ENCODE data around the gene NEK1. TPM values are rescaled to one million over a fixed set of nuclear protein-coding genes. Genes with fewer than 3 reads are reported as not detected.

NEK1 gene
- total RNA-seq, 1 experiment from 2014 or later, result 12.3 TPM

GRCh38 chr4:169565606-169566005 is 46.8 kb downstream of the NEK1 start:
- DNase-seq, result no peak
- H3K23ac ChIP-seq (ENCODE audit: insufficient read length, low read depth, low read length), result no peak overlapping the region
- Mint-ChIP-seq H3K4me3 (no peak overlapping the region), H3K27me3 (ENCODE audit: low read depth) (no peaks in the 10 kb centered on the region), H3K27ac (no peak overlapping the region), H3K36me3 (ENCODE audit: insufficient read depth in 1 of 3, low read depth in 3 of 3) (peaks cover 2 to 7% (median 4%) of the 10 kb centered on the region in 3 experiments; a peak in 4 of 7 replicates), H3K4me1 (0 out of 4 replicates have a peak, but pooled peaks cover 0 to 2% of the 10 kb centered on the region in 2 experiments), H3K9me3 (no peaks in the 10 kb centered on the region)
- no peaks in the 10 kb centered on the region for H3K27me3 ChIP-seq (ENCODE audit: insufficient read depth, low read length)
- no peak overlapping the region for H2AFZ ChIP-seq (ENCODE audit: low read length)
- H3K56ac ChIP-seq (ENCODE audit: insufficient read length, low read depth, low read length), result no peak overlapping the region
- H2BK20ac ChIP-seq (ENCODE audit: low read depth, low read length, poor library complexity, severe bottlenecking), result no peak overlapping the region
- no peak overlapping the region for H2BK5ac ChIP-seq (ENCODE audit: insufficient read length, low read length)
- no peaks in the 10 kb centered on the region for H3K9me3 ChIP-seq (ENCODE audit: control insufficient read depth, low read depth, low read length)
- no peak overlapping the region for H4K91ac ChIP-seq (ENCODE audit: insufficient read length, low read depth, low read length)
- H3K9ac ChIP-seq (ENCODE audit: extremely low read depth, insufficient read length, low read length), result no peak overlapping the region
- H3K23me2 ChIP-seq (ENCODE audit: insufficient read length, low read depth, low read length, poor library complexity, severe bottlenecking), result no peaks in the 10 kb centered on the region
- H4K20me1 ChIP-seq (ENCODE audit: control insufficient read depth, insufficient read depth, insufficient read length), result no peaks in the 10 kb centered on the region
- no peak overlapping the region for H3K18ac ChIP-seq (ENCODE audit: insufficient read length, low read depth, low read length)
- H3K27ac ChIP-seq (ENCODE audit: insufficient read length, low read depth, low read length), result no peak overlapping the region
- no peak overlapping the region for H4K5ac ChIP-seq (ENCODE audit: insufficient read length, low read depth, low read length)
- no peak overlapping the region for H3K4me2 ChIP-seq (ENCODE audit: insufficient read depth, insufficient read length, low read length)
- H4K8ac ChIP-seq (replicated peaks; ENCODE audit: insufficient read length, low read depth, low read length), result no peak overlapping the region
- H2BK12ac ChIP-seq (ENCODE audit: insufficient read length, low read depth, low read length), result no peak overlapping the region
- no peak overlapping the region for H3K4ac ChIP-seq (ENCODE audit: low read depth, low read length)
- H2BK15ac ChIP-seq (ENCODE audit: low read depth, low read length), result no peak overlapping the region
- no peak overlapping the region for H2BK120ac ChIP-seq (ENCODE audit: low read depth, low read length, poor library complexity, severe bottlenecking)
- H3K79me1 ChIP-seq (ENCODE audit: insufficient read depth, low read depth, low read length, poor library complexity, severe bottlenecking), result no peaks in the 10 kb centered on the region
- H3T11ph ChIP-seq (ENCODE audit: low read length), result no peak overlapping the region
- WGBS (ENCODE audit: extremely low coverage, insufficient read length, low lambda C conversion rate), result no CpG with 5 or more reads among the region's 3 CpGs
- H3K14ac ChIP-seq (ENCODE audit: insufficient read depth, low read length), result no peak overlapping the region
- H3K79me2 ChIP-seq (ENCODE audit: insufficient read depth, low read length), result no peaks in the 10 kb centered on the region
- TF ChIP-seq CTCF (conservative IDR thresholded peaks at IDR 0.05), result no peak
- no peaks in the 10 kb centered on the region for H3K4me1 ChIP-seq (ENCODE audit: insufficient read depth, low read length)
- H2AK5ac ChIP-seq (ENCODE audit: insufficient read length, low read length), result no peak overlapping the region

Measured in H9 (cell line).